OCI-LY7 (cell line): ENCODE measurements around the gene PLPPR5. TPM values are rescaled to one million over a fixed set of nuclear protein-coding genes. Genes with fewer than 3 reads are reported as not detected.

Source experiments
- BruUV-seq: library from RNA; stranded (reverse); fragments of 400-500 nt; replicated peaks from 2 replicates; lab custom pipeline; 2021; lab: Mats Ljungman, UMichigan
- CTCF ChIA-PET: fragments of 300-600 bp; sonication (Branson Sonifier 250); formaldehyde crosslinking; loops from one replicate; lab custom pipeline; 2022; ENCODE audit warnings: antibody characterized with exemption; ENCODE audit not compliant: unreplicated experiment; lab: Charles Lee
- POLR2A ChIA-PET: fragments of 300-600 bp; sonication (Branson Sonifier 250); formaldehyde crosslinking; loops from one replicate; lab custom pipeline; 2022; ENCODE audit warnings: antibody characterized with exemption; lab: Charles Lee
- DNase-seq: peaks from one replicate; pipeline ENCODE4 v3.0.0-alpha.2; 2015; ENCODE audit warnings: low spot score
- H2AFZ ChIP-seq: fragments of 200-600 bp; sonication (generic), shearing (Covaris generic); 2 replicates; pipeline ENCODE4 v1.6.1; 2014; ENCODE audit warnings: mild to moderate bottlenecking, antibody characterized with exemption, low read length, moderate library complexity
- H3K27ac ChIP-seq: fragments of 200-600 bp; sonication (generic); 2 replicates; pipeline ENCODE4 v1.5.1; 2014; ENCODE audit warnings: mixed run types, low read depth, mild to moderate bottlenecking, moderate library complexity, low read length, inconsistent platforms; ENCODE audit not compliant: poor library complexity, severe bottlenecking
- H3K36me3 ChIP-seq: fragments of 200-600 bp; sonication (generic); 2 replicates; pipeline ENCODE4 v1.6.1; 2014; ENCODE audit warnings: mild to moderate bottlenecking, antibody characterized with exemption, low read length, moderate library complexity, mixed read lengths; ENCODE audit not compliant: insufficient read depth
- H3K4me1 ChIP-seq: fragments of 200-600 bp; sonication (generic); 2 replicates; pipeline ENCODE4 v1.5.1; 2014; ENCODE audit warnings: mild to moderate bottlenecking, low read length; ENCODE audit not compliant: insufficient read depth, poor library complexity, severe bottlenecking
- H3K4me2 ChIP-seq: fragments of 200-600 bp; sonication (generic); 2 replicates; pipeline ENCODE4 v1.6.1; 2014; ENCODE audit warnings: mild to moderate bottlenecking, low read length
- H3K4me3 ChIP-seq: fragments of 200-600 bp; sonication (generic); 2 replicates; pipeline ENCODE4 v1.5.1; 2014; ENCODE audit warnings: mild to moderate bottlenecking, low read depth, low read length; ENCODE audit not compliant: poor library complexity, severe bottlenecking
- H3K79me2 ChIP-seq: fragments of 200-600 bp; sonication (generic); 2 replicates; pipeline ENCODE4 v1.6.1; 2016; ENCODE audit warnings: low read depth, mild to moderate bottlenecking, low read length, moderate library complexity, mixed read lengths; ENCODE audit not compliant: insufficient read depth
- H3K9me2 ChIP-seq: fragments of 200-600 bp; sonication (generic); 2 replicates; pipeline ENCODE4 v1.6.1; 2016; ENCODE audit warnings: mild to moderate bottlenecking, low read length, mixed read lengths; ENCODE audit not compliant: insufficient read depth
- H3K9me3 ChIP-seq: fragments of 200-600 bp; sonication (generic); 2 replicates; pipeline ENCODE4 v1.6.1; 2014; ENCODE audit warnings: mild to moderate bottlenecking, mixed run types, low read length, mixed read lengths
- H4K20me1 ChIP-seq: fragments of 200-600 bp; sonication (generic); 2 replicates; pipeline ENCODE4 v1.6.1; 2014; ENCODE audit warnings: mild to moderate bottlenecking, antibody characterized with exemption, low read length, moderate library complexity, mixed read lengths; ENCODE audit not compliant: insufficient read depth
- EZH2phosphoT487 ChIP-seq: fragments of 200-600 bp; sonication (generic); IDR thresholded peaks from 2 replicates; pipeline ENCODE4 v1.6.1; 2018; ENCODE audit warnings: low read depth, borderline replicate concordance, mild to moderate bottlenecking, mixed run types, antibody characterized with exemption, low read length, moderate library complexity, mixed read lengths
- intact Hi-C: fragments of 100-400 bp; cut with micrococcal nuclease; formaldehyde crosslinking; loops from one replicate; pipeline ENCODE4 v1.10.0; 2022; ENCODE audit not compliant: unreplicated experiment
- total RNA-seq, 2 experiments: library from RNA; depleted of rRNA in 1 of 2; stranded (reverse); fragments of >200 nt in 1 of 2; shearing (Covaris generic) in 1 of 2; gene quantifications; 2 replicates each; pipeline ENCODE4 v1.2.3, GENCODE V29; 2014 to 2022
- TF ChIP-seq, protein P1 (sequence below): fragments of 200-600 bp; sonication (generic); conservative IDR thresholded peaks from 2 replicates; pipeline ENCODE4 v1.5.1; 2014; ENCODE audit warnings: mild to moderate bottlenecking, antibody characterized with exemption, low read length, moderate library complexity, mixed read lengths

PLPPR5 gene
- total RNA-seq, 2 experiments from 2014 or later: not detected

DNA sequence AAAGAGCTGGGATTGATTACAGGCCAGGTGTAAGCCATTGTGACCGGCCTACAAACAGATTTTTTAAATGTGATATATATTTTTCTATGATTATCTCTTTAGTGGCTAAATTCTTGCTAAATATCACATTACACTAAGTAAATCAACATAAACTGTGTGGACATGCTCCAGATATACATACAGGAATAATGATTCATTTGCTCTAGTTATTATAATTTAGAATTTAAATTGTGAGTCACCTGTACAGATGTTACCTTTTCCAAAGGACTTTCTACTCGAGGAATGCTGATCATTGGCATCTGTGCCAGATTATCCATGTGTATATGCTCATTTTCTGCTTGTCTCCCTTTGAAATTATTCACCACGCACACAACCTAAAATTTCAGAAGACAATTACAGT lies 90.1 kb downstream of the PLPPR5 start:
- DNase-seq: no peak
- Histone ChIP-seq H3K4me3 (no peak overlapping the region), H3K36me3 (no peaks in the 10 kb centered on the region), H3K9me3 (no peaks in the 10 kb centered on the region), H3K4me1 (no peaks in the 10 kb centered on the region), H3K79me2 (no peaks in the 10 kb centered on the region), H3K9me2 (no peaks in the 10 kb centered on the region), H3K4me2 (no peak overlapping the region), H4K20me1 (no peaks in the 10 kb centered on the region), H2AFZ (no peak overlapping the region), H3K27ac (no peak overlapping the region)
- BruUV-seq: no TSS peak
- ChIA-PET CTCF (no interaction called here), POLR2A (interaction anchor here (1.0 to 1.5 kb wide), 2 partner anchors 17 to 31 kb away, joined by 3 read pairs; no protein-coding TSS in a partner anchor)
- no peak for TF ChIP-seq EZH2phosphoT487
- TF ChIP-seq, protein P1, sequence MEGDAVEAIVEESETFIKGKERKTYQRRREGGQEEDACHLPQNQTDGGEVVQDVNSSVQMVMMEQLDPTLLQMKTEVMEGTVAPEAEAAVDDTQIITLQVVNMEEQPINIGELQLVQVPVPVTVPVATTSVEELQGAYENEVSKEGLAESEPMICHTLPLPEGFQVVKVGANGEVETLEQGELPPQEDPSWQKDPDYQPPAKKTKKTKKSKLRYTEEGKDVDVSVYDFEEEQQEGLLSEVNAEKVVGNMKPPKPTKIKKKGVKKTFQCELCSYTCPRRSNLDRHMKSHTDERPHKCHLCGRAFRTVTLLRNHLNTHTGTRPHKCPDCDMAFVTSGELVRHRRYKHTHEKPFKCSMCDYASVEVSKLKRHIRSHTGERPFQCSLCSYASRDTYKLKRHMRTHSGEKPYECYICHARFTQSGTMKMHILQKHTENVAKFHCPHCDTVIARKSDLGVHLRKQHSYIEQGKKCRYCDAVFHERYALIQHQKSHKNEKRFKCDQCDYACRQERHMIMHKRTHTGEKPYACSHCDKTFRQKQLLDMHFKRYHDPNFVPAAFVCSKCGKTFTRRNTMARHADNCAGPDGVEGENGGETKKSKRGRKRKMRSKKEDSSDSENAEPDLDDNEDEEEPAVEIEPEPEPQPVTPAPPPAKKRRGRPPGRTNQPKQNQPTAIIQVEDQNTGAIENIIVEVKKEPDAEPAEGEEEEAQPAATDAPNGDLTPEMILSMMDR: no peak
- intact Hi-C loops: no loop called here

- CTCF ChIA-PET: interaction anchor here (1.2 kb wide), 1 partner anchor 10 kb away, joined by 3 read pairs; no protein-coding TSS in a partner anchor
- POLR2A ChIA-PET: interaction anchor here (0.7 kb wide), 1 partner anchor 48 kb away, joined by 3 read pairs; no protein-coding TSS in a partner anchor
- intact Hi-C loops: no loop called here
- no peak for DNase-seq
- no peak overlapping the region for H3K4me3 ChIP-seq
- TF ChIP-seq, protein P1: no peak
- TF ChIP-seq EZH2phosphoT487: no peak
- no peaks in the 10 kb centered on the region for H3K79me2 ChIP-seq
- no peaks in the 10 kb centered on the region for H3K9me2 ChIP-seq
- H2AFZ ChIP-seq: no peak overlapping the region
- H3K36me3 ChIP-seq: no peaks in the 10 kb centered on the region
- no TSS peak for BruUV-seq
- no peaks in the 10 kb centered on the region for H4K20me1 ChIP-seq
- no peaks in the 10 kb centered on the region for H3K9me3 ChIP-seq
- H3K4me1 ChIP-seq: no peaks in the 10 kb centered on the region
- no peak overlapping the region for H3K4me2 ChIP-seq
- no peak overlapping the region for H3K27ac ChIP-seq
These were observed 93.8 kb downstream of the PLPPR5 start for GRCh38 chr1:98910827-98911226.

DNA sequence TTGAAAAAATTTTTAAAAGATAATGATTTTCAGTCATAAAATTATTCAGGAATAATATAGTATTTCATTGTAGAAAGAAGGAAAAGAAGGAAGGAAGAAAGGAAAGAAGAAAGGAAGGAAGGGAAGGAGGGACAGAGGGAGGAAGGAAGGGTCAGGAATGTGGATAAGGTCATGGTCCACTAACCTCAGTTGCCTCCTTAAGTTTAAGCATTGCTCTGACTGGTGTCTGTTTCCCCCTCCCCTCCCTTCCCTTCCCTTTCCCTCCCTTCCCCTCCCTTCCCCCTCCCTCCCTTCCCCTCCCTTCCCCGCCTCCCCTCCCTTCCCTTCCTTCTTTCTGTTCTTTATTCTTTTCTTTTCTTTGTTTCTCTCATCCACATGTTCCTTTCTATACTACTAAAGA lies 95.7 kb downstream of the PLPPR5 start:
- H3K27ac ChIP-seq: no peak overlapping the region
- no peak for DNase-seq
- no peak overlapping the region for H3K4me2 ChIP-seq
- no peaks in the 10 kb centered on the region for H3K9me3 ChIP-seq
- no peaks in the 10 kb centered on the region for H3K9me2 ChIP-seq
- POLR2A ChIA-PET: interaction anchor here (0.9 kb wide), 1 partner anchor 9 kb away, joined by 3 read pairs; no protein-coding TSS in a partner anchor
- H3K4me3 ChIP-seq: no peak overlapping the region
- BruUV-seq: no TSS peak
- intact Hi-C loops: no loop called here
- no peaks in the 10 kb centered on the region for H3K4me1 ChIP-seq
- no peaks in the 10 kb centered on the region for H4K20me1 ChIP-seq
- no peak overlapping the region for H2AFZ ChIP-seq
- CTCF ChIA-PET: no interaction called here
- TF ChIP-seq, protein P1: no peak
- no peak for TF ChIP-seq EZH2phosphoT487
- H3K36me3 ChIP-seq: no peaks in the 10 kb centered on the region
- H3K79me2 ChIP-seq: no peaks in the 10 kb centered on the region
